ENCODE data around the gene ARF3. TPM values are rescaled to one million over a fixed set of nuclear protein-coding genes. Genes with fewer than 3 reads are reported as not detected.

Gene ARF3
- total and polyA plus RNA-seq, 8 donors: 34.7 to 56.5 (median 42.5) TPM

GRCh38 chr12:48969160-48969771 is 12.0 kb upstream of the ARF3 start:
- peaks cover 26 to 78% (median 52%) of the 10 kb centered on the region in 3 donors for H3K27me3 ChIP-seq
- H3K27ac ChIP-seq: no peak overlapping the region
- 39 to 60% (median 53%) methylated on average over 5 to 8 of the region's 8 CpGs for WGBS, 5 donors
- TF ChIP-seq POLR2AphosphoS5 (IDR thresholded peaks at IDR 0.05) (no peak), POLR2A (IDR thresholded peaks at IDR 0.05) (no peak), EP300 (IDR thresholded peaks at IDR 0.05) (no peak), CTCF (IDR thresholded peaks at IDR 0.05) (no peak)
- intact Hi-C loops (cut with DNase I; ENCODE audit: low total_unique reads): no loop called here
- peak in 1 of 2 donors; percentile 40 for DNase-seq
- no peaks in the 10 kb centered on the region for H3K9me3 ChIP-seq
- H3K4me1 ChIP-seq: peaks cover 25 to 44% (median 35%) of the 10 kb centered on the region in 4 donors
- H3K36me3 ChIP-seq: no peaks in the 10 kb centered on the region
- H3K4me3 ChIP-seq: peak overlapping the region in 1 of 4 donors; percentile 41

GRCh38 chr12:48968467-48968866 is 11.2 kb upstream of the ARF3 start:
- WGBS, 5 donors: 80 to 87% (median 83%) methylated on average over 3 of the region's 3 CpGs

GRCh38 chr12:48967991-48968390 is 10.7 kb upstream of the ARF3 start:
- H3K27me3 ChIP-seq: peaks cover 21 to 76% (median 39%) of the 10 kb centered on the region in 3 donors
- WGBS, 5 donors: 77 to 85% (median 80%) methylated on average over 7 of the region's 7 CpGs

More at GRCh38 chr12:48968467-48968866, 11.2 kb upstream of the ARF3 start:
- TF ChIP-seq EP300 (IDR thresholded peaks at IDR 0.05) (no peak), POLR2AphosphoS5 (IDR thresholded peaks at IDR 0.05) (no peak), POLR2A (IDR thresholded peaks at IDR 0.05) (no peak), CTCF (IDR thresholded peaks at IDR 0.05) (no peak)
- H3K36me3 ChIP-seq: no peaks in the 10 kb centered on the region
- H3K27ac ChIP-seq: no peak overlapping the region
- DNase-seq: no peak
- intact Hi-C loops (cut with DNase I; ENCODE audit: low total_unique reads): no loop called here
- H3K27me3 ChIP-seq: peaks cover 22 to 78% (median 44%) of the 10 kb centered on the region in 3 donors
- no peaks in the 10 kb centered on the region for H3K9me3 ChIP-seq
- H3K4me1 ChIP-seq: peaks cover 25 to 37% (median 32%) of the 10 kb centered on the region in 4 donors
- H3K4me3 ChIP-seq: no peak overlapping the region

GRCh38 chr12:48966177-48966895 is 9.0 kb upstream of the ARF3 start:
- TF ChIP-seq EP300 (IDR thresholded peaks at IDR 0.05): no peak
- no peak for TF ChIP-seq POLR2AphosphoS5 (IDR thresholded peaks at IDR 0.05)
- TF ChIP-seq POLR2A (IDR thresholded peaks at IDR 0.05): no peak
- TF ChIP-seq CTCF (IDR thresholded peaks at IDR 0.05): no peak
- no peak for DNase-seq

More at GRCh38 chr12:48967991-48968390, 10.7 kb upstream of the ARF3 start:
- H3K36me3 ChIP-seq: no peaks in the 10 kb centered on the region
- intact Hi-C loops (cut with DNase I; ENCODE audit: low total_unique reads): no loop called here
- no peak for TF ChIP-seq EP300 (IDR thresholded peaks at IDR 0.05)
- TF ChIP-seq POLR2AphosphoS5 (IDR thresholded peaks at IDR 0.05): no peak
- DNase-seq: no peak
- H3K27ac ChIP-seq: no peak overlapping the region
- H3K9me3 ChIP-seq: no peaks in the 10 kb centered on the region
- peaks cover 25 to 37% (median 31%) of the 10 kb centered on the region in 4 donors for H3K4me1 ChIP-seq
- no peak overlapping the region for H3K4me3 ChIP-seq

More at GRCh38 chr12:48966177-48966895, 9.0 kb upstream of the ARF3 start:
- intact Hi-C loops (cut with DNase I; ENCODE audit: low total_unique reads): no loop called here
- Histone ChIP-seq H3K27ac (no peak overlapping the region), H3K36me3 (no peaks in the 10 kb centered on the region), H3K4me3 (no peak overlapping the region), H3K9me3 (no peaks in the 10 kb centered on the region), H3K4me1 (peaks cover 17 to 24% (median 19%) of the 10 kb centered on the region in 4 donors), H3K27me3 (peaks cover 8 to 60% (median 23%) of the 10 kb centered on the region in 3 donors)
- WGBS, 5 donors: 54 to 68% (median 59%) methylated on average over 16 to 20 of the region's 20 CpGs
